ENCODE measurements around the gene MRPS34.

Gene MRPS34

GRCh38 chr16:1731073-1731472 is 41.9 kb downstream of the MRPS34 start:
- no peak for DNase-seq (ENCODE audit: low read depth, low spot score)

- no peak for DNase-seq (ENCODE audit: low read depth, low spot score)
Measured at GRCh38 chr16:1729445-1729844, 43.5 kb downstream of the MRPS34 start.

- no peak for DNase-seq (ENCODE audit: low read depth, low spot score)
Measured at GRCh38 chr16:1729026-1729425, 43.9 kb downstream of the MRPS34 start.

GRCh38 chr16:1727651-1728624 is 45.0 kb downstream of the MRPS34 start:
- no peak for DNase-seq (ENCODE audit: low read depth, low spot score)

- no peak for DNase-seq (ENCODE audit: low read depth, low spot score)
Measured at GRCh38 chr16:1726661-1727502, 46.1 kb downstream of the MRPS34 start.

GRCh38 chr16:1724491-1724890 is 48.4 kb downstream of the MRPS34 start:
- no peak for DNase-seq (ENCODE audit: low read depth, low spot score)

GRCh38 chr16:1723450-1724147 is 49.3 kb downstream of the MRPS34 start:
- no peak for DNase-seq (ENCODE audit: low read depth, low spot score)

Data from activated CD4-positive, CD25-positive, alpha-beta regulatory T cell treated with anti-CD3 and anti-CD28 coated beads, Interleukin-2, amount 50 U/mL, for 16 hours (primary cell).